Measurements from ENCODE around the gene HEPN1.
A peak's percentile ranks its signal among the peaks of the same experiment; 100 is the strongest.

HEPN1 gene

DNA sequence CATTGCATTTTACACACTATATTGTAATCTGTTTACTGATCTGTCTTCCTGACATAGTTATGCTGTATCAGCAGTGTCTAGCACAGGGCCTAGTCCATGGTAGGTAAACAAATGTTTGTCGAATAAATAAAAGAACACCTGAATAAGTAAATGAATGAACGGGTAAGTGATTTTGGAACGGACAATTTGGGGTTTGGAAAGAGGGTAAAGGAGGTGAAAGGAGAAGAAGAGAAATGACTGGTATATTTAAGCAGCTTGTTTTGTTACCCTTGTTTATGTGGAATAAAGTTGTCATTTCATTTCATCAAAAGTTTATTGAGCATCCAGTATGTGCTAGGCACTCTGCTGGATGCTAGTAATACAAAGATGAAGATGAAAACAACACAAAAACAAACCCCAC lies at the start of gene HEPN1:
Gene HEPN1 (plus strand): TSS at position 301 of the 400 bp plus-strand sequence.
- no peak for DNase-seq (ENCODE audit: low read depth, low spot score)

DNA sequence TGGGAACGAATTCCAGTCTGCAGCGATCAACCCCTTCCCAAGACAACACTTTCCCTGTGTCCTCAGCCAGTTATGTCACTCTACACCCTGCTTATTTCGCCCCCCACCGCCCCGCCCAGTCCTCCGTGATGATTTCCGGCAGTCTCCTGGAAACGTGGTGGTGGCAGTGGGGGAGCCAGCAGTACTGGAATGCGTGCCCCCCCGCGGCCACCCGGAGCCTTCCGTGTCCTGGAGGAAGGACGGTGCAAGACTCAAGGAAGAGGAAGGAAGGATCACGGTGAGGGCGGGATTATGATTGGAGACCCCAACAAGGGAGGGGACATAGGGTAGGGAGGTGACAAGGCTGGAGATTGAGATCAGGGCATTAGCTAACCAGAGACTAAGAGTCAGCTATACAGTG lies 49.7 kb upstream of the HEPN1 start:
- DNase-seq (ENCODE audit: low read depth, low spot score): no peak

DNA sequence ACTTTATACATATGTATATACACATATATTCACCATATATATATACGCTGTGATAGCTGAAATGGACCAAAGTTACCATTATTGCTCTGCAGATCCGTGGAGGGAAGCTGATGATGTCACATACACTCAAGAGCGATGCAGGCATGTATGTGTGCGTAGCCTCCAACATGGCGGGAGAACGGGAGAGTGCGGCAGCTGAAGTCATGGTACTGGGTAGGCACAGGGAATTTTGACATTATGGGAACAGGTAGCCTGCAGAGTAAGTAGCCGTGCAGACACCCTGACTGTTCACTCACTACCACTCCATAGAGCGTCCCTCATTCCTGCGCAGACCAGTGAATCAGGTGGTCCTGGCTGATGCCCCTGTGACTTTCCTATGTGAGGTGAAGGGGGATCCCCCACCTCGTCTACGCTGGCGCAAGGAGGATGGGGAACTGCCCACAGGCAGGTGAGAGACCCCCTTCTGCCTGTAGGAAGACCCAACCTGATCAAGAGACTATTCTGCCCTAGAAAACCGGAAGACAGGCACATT lies 49.1 kb upstream of the HEPN1 start:
- no peak for DNase-seq (ENCODE audit: low read depth, low spot score)

DNA sequence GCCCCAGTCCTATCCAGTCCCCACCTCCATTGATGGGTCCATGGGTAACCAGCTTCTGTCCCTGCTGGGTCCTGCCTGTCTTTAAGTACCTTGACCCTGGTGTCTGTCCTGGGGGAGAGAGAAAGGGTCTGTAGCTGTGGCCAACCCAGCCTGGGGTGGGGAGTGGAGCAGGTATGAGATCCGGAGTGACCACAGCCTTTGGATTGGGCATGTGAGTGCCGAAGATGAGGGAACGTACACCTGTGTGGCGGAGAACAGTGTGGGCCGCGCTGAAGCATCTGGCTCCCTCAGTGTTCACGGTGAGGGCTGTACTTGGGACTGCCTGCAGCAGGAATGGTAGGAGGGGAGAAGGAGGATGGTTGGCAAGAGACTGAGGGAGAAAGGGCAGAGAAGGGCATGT lies 48.6 kb upstream of the HEPN1 start:
- no peak for DNase-seq (ENCODE audit: low read depth, low spot score)

DNA sequence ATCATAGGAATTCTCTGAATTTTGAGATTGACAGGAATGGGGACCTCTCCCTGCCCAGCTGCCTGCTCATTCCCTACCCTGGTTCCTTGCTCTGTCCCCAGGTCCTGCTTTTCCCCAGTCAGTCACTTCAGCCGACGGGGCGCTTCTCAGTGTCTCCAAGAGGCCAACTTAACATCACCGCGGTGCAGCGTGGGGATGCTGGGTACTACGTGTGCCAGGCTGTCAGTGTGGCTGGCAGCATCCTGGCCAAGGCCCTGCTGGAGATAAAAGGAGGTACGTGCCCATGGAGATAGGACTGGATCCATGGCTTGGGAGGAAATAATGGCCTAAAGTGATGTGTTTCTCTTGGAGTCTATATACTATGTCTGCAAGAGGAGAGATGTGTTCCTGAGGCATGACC lies 46.8 kb upstream of the HEPN1 start:
- DNase-seq (ENCODE audit: low read depth, low spot score): no peak

- no peak for DNase-seq (ENCODE audit: low read depth, low spot score)
Measured at GRCh38 chr11:124872741-124873140, 46.3 kb upstream of the HEPN1 start.

GRCh38 chr11:124873951-124874350 lies 45.1 kb upstream of the HEPN1 start:
- DNase-seq (ENCODE audit: low read depth, low spot score): no peak

GRCh38 chr11:124874571-124875255 lies 44.3 kb upstream of the HEPN1 start:
- no peak for DNase-seq (ENCODE audit: low read depth, low spot score)

DNA sequence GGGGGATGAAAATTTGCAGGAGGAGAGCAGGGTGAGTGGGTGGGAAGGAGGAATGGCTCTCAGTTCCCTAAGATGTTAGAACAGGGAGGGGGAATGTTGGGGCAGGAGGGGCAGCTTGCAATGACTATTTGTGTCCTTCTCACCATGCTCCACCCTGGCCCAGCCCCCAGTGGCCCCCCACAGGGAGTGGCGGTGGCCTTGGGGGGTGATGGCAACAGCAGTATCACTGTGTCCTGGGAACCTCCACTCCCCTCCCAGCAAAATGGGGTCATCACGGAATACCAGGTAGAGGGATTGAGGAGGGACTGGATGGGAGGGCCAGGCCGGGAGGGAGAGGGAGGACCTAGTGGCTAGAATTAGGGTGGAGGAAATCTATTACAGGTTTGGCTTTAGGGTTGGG lies 43.6 kb upstream of the HEPN1 start:
- DNase-seq (ENCODE audit: low read depth, low spot score): no peak

- peak; percentile 96 for DNase-seq (ENCODE audit: low read depth, low spot score)
Measured at GRCh38 chr11:124875943-124876817, 42.9 kb upstream of the HEPN1 start.

DNA sequence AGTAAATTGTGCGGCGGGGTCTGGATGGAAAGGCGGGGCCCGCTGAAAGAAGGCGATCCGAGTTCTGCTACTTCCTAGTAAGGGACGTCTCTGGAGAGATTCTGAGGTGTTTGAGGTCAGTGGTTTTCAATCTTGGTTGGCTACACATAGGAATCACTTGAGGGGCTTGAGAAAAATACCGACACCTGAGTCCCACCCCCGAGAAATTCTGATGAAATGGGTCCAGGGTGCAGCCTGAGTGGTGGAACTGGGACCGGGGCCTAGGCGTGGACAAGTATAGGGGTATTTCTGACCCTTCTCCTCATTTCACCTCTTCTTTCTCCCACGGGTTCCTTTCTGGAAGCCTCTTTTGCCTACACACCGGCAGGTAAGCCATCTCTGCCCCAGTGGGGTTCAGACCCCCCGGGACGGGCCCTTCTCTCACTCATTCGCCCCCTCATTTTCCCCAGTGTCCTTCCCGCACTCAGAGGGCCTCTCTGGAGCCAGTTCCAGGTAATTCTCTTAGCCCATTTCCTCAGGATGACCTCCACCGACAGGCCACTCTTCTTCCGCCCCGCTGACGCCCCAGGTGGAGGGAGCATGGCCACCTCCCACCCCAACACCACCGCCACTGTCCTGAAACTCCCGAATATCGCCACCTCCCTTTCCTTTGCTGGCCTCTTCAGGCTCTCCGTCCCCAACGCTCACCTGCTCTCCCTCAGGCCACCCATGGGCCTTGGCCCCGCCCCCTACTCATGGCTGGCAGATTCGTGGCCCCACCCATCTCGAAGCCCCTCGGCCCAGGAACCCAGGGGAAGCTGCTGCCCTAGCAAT lies 42.0 kb upstream of the HEPN1 start:
- DNase-seq (ENCODE audit: low read depth, low spot score): no peak

DNA sequence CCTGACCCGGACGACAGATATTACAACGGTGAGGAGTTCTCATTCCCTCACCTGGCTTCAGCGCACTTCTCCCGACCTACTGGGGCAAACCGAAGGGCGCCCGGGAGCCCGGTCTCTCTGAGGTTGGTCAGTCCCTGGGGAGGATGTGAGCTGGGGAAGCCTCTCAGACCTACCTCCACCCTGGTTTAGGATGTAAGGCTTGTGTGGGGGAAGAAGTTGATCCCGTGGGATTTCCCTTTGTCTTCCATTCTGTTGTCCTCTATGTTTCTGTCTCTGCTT lies 41.5 kb upstream of the HEPN1 start:
- no peak for DNase-seq (ENCODE audit: low read depth, low spot score)

DNA sequence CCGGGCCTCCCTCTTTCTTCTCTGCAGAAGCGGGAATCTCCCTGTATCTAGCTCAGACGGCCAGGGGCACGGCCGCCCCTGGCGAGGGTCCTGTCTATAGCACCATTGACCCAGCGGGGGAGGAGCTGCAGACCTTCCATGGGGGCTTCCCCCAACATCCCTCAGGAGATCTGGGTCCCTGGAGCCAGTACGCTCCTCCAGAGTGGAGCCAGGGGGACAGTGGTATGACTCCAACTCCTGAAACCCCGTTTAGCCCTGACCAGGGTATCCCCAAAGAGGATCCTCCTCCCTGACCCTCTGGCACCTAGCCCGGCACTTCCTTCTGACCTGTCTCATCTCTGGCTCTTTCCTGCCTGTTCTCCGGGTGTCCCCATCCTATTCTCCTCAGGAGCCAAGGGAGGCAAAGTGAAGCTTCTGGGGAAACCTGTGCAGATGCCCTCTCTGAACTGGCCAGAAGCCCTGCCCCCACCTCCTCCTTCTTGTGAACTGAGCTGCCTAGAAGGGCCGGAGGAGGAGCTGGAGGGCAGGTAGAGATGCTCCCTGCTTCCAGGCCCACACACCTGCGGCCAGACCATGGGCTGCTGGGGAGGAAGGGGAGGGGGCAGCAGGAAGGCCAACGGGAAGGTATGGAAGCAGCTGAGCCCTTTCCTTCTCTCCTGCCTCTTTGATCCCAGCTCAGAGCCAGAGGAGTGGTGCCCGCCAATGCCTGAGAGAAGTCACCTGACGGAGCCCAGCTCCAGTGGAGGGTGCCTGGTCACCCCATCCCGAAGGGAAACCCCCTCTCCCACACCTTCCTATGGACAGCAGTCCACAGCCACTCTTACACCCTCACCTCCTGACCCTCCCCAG lies 40.9 kb upstream of the HEPN1 start:
- DNase-seq (ENCODE audit: low read depth, low spot score): no peak

DNA sequence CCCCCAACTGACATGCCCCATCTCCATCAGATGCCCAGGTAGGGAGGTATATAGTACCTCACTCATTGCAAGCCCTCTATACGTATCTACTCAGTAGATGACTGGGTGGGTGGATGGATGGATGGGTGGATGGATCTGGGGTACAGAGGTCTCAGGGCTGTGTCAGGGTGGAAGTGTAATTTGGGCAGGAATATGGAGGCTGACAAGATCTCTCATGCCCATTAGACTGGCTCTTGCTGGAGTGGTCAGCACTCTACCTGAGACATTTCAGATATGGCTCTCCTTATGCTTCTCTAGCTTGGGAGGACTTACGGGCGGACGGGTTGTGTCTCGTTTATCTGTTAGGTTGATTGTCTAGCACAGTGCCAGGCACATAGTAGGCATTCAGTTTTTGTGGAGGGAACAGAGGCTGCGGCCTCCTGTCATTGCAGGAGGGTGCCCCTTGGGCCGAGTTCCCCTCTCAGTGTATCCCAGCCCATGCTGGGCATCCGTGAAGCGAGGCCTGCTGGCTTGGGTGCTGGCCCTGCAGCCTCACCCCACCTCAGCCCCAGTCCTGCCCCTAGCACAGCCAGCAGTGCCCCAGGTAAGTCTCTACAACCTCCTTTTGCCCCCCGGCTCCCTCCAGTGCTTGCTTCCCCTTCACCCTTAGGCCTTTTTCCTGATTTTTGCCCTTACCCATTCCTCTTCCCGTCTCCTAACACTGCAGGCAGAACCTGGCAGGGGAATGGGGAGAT lies 40.1 kb upstream of the HEPN1 start:
- no peak for DNase-seq (ENCODE audit: low read depth, low spot score)

GRCh38 chr11:124879493-124880289 lies 39.4 kb upstream of the HEPN1 start:
- DNase-seq (ENCODE audit: low read depth, low spot score): no peak

GRCh38 chr11:124880290-124880611 lies 38.8 kb upstream of the HEPN1 start:
- no peak for DNase-seq (ENCODE audit: low read depth, low spot score)

GRCh38 chr11:124880958-124881357 lies 38.1 kb upstream of the HEPN1 start:
- no peak for DNase-seq (ENCODE audit: low read depth, low spot score)

GRCh38 chr11:124882339-124883071 lies 36.5 kb upstream of the HEPN1 start:
- DNase-seq (ENCODE audit: low read depth, low spot score): peak; percentile 42

GRCh38 chr11:124884340-124884739 lies 34.7 kb upstream of the HEPN1 start:
- DNase-seq (ENCODE audit: low read depth, low spot score): no peak

All from astrocyte of the hippocampus (primary cell).